ENCODE data around the gene UGT1A9.

DNA sequence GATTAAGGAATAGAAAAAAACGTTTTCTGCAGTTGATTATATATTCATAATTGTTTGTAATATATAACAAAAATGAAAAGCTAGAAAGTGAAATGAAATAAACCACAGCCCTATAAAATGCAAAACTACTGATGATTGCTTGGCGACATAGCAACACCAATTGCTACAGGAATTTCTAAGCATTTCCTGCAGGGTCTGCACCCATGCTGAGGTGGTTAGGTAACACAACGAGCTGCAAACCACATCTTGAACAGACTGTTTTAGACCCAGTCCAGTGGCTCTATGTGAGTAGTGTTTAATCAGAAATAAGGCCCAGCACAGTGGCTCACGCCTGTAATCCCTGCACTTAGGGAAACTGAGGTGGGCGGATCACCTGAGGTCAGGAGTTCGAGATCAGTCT is 17.2 kb upstream of the UGT1A9 start:
- TF ChIP-seq CTCF (IDR thresholded peaks at IDR 0.05; ENCODE audit: insufficient read depth, low read length, poor library complexity, severe bottlenecking): no peak
- no peak for TF ChIP-seq EZH2phosphoT487 (conservative IDR thresholded peaks at IDR 0.05; ENCODE audit: low read length)

Data from SU-DHL-6 (cell line).